PC-3 (cell line): ENCODE data around the gene SH3RF2.

Experiments
- CTCF ChIP-seq: fragments of 300-600 bp; sonication (generic); conservative IDR thresholded peaks from 2 replicates; pipeline ENCODE4 v1.5.1; 2017; ENCODE audit warnings: antibody characterized with exemption, low read depth, mild to moderate bottlenecking, low read length
- EZH2 ChIP-seq: fragments of 300-600 bp; sonication (generic); IDR thresholded peaks from one replicate; pipeline ENCODE4 v1.6.1; 2017; ENCODE audit warnings: antibody characterized with exemption, mild to moderate bottlenecking, low read length; ENCODE audit not compliant: unreplicated experiment
- EZH2phosphoT487 ChIP-seq: fragments of 300-600 bp; sonication (generic); IDR thresholded peaks from 2 replicates; pipeline ENCODE4 v1.6.1; 2018; ENCODE audit warnings: mild to moderate bottlenecking, antibody characterized with exemption, low read length, borderline replicate concordance

GRCh38 chr5:145912019-145912418 is 24.4 kb upstream of the SH3RF2 start:
- no peak for TF ChIP-seq EZH2
- TF ChIP-seq CTCF, result no peak
- TF ChIP-seq EZH2phosphoT487, result no peak
